Peyer's patch (tissue), 4 donors: ENCODE measurements around the gene POU5F1.

Experiments used
- POLR2A ChIP-seq, 2 donors: fragments of 450-650 bp; IDR thresholded peaks; one replicate each; pipeline ENCODE4 v1.5.1; 2017; ENCODE audit warnings: antibody characterized with exemption in 2 of 2, mild to moderate bottlenecking in 2 of 2, moderate library complexity in 2 of 2
- TF ChIP-seq, protein P1 (sequence below), 6 experiments: fragments of 450-650 bp in 4 of 6; fragments of 200-600 bp in 2 of 6; sonication (generic) in 1 of 6; IDR thresholded peaks; one replicate each; pipeline ENCODE4 v1.5.1; 2017 to 2019; ENCODE audit warnings: antibody characterized with exemption in 6 of 6, mild to moderate bottlenecking in 3 of 6, moderate library complexity in 1 of 6

GRCh38 chr6:31116661-31117385 is 53.7 kb downstream of the POU5F1 start:
- TF ChIP-seq, protein P1, sequence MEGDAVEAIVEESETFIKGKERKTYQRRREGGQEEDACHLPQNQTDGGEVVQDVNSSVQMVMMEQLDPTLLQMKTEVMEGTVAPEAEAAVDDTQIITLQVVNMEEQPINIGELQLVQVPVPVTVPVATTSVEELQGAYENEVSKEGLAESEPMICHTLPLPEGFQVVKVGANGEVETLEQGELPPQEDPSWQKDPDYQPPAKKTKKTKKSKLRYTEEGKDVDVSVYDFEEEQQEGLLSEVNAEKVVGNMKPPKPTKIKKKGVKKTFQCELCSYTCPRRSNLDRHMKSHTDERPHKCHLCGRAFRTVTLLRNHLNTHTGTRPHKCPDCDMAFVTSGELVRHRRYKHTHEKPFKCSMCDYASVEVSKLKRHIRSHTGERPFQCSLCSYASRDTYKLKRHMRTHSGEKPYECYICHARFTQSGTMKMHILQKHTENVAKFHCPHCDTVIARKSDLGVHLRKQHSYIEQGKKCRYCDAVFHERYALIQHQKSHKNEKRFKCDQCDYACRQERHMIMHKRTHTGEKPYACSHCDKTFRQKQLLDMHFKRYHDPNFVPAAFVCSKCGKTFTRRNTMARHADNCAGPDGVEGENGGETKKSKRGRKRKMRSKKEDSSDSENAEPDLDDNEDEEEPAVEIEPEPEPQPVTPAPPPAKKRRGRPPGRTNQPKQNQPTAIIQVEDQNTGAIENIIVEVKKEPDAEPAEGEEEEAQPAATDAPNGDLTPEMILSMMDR (IDR thresholded peaks at IDR 0.05): no peak
- no peak for TF ChIP-seq POLR2A (IDR thresholded peaks at IDR 0.05)
